Endothelial cell of umbilical vein (primary cell): ENCODE measurements around the gene HYAL3. TPM values are rescaled to one million over a fixed set of nuclear protein-coding genes. Genes with fewer than 3 reads are reported as not detected.

Experiments used
- BruUV-seq: library from RNA; stranded (reverse); fragments of 400-500 nt; replicated peaks from 2 replicates; lab custom pipeline; 2021; lab: Mats Ljungman, UMichigan
- CTCF ChIA-PET: fragments of 300-600, 350-600 bp; sonication (Branson Sonifier 250); formaldehyde crosslinking; loops from one replicate; lab custom pipeline; 2021; ENCODE audit warnings: antibody characterized with exemption, inconsistent platforms; lab: Charles Lee
- POLR2A ChIA-PET: fragments of 300-600, 350-600 bp; sonication (Branson Sonifier 250); formaldehyde crosslinking; loops from one replicate; lab custom pipeline; 2021; ENCODE audit warnings: antibody characterized with exemption, inconsistent platforms; lab: Charles Lee
- DNase-seq: peaks from one replicate; pipeline ENCODE4 v3.0.0-alpha.2; 2011; ENCODE audit warnings: low read depth, low spot score
- FAIRE-seq: peaks from 2 replicates; lab custom pipeline; 2011; peaks lifted over from hg19 to GRCh38; lab: Jason Lieb, UNC
- H2AFZ ChIP-seq: 2 replicates; pipeline ENCODE4 v1.6.0; 2012; ENCODE audit warnings: low read depth, low read length, control low read depth, inconsistent platforms
- H3K27ac ChIP-seq: 2 replicates; pipeline ENCODE4 v1.5.1; 2011; ENCODE audit warnings: low read depth, mild to moderate bottlenecking, control low read depth, low read length, moderate library complexity; ENCODE audit not compliant: insufficient read depth
- H3K27me3 ChIP-seq, 2 experiments: 2 replicates each; pipeline versions ENCODE4 v1.6.0 to v1.6.1; 2011; ENCODE audit warnings: low read length in 2 of 2, mixed read lengths in 1 of 2; ENCODE audit not compliant: control insufficient read depth in 2 of 2, insufficient read depth in 2 of 2
- H3K36me3 ChIP-seq, 2 experiments: 2 replicates in 1 of 2; 3 replicates in 1 of 2; pipeline ENCODE4 v1.5.1; 2011; ENCODE audit warnings: low read length in 2 of 2, mild to moderate bottlenecking in 1 of 2, moderate library complexity in 1 of 2; ENCODE audit not compliant: control insufficient read depth in 2 of 2, insufficient read depth in 2 of 2; ENCODE audit errors: extremely low read depth in 1 of 2
- H3K4me1 ChIP-seq: 3 replicates; pipeline ENCODE4 v1.5.1; 2011; ENCODE audit warnings: mild to moderate bottlenecking, low read length; ENCODE audit not compliant: control insufficient read depth, insufficient read depth; ENCODE audit errors: extremely low read depth
- H3K4me2 ChIP-seq: 2 replicates; pipeline ENCODE4 v1.6.1; 2011; ENCODE audit warnings: low read length, control low read depth, mixed read lengths; ENCODE audit not compliant: insufficient read depth
- H3K4me3 ChIP-seq, 3 experiments: fragments of 200-600 bp in 1 of 3; sonication (generic), shearing (Covaris generic) in 1 of 3; replicated peaks in 1 of 3; 2 replicates each; pipeline ENCODE4 v1.5.1; 2011 to 2016; ENCODE audit warnings: control low read depth in 3 of 3, low read length in 3 of 3, mild to moderate bottlenecking in 2 of 3, inconsistent platforms in 1 of 3, low read depth in 1 of 3, moderate library complexity in 1 of 3; ENCODE audit not compliant: insufficient read depth in 1 of 3
- H3K79me2 ChIP-seq: 2 replicates; pipeline ENCODE4 v1.6.0; 2012; ENCODE audit warnings: low read length, inconsistent platforms; ENCODE audit not compliant: control insufficient read depth, insufficient read depth
- H3K9ac ChIP-seq: replicated peaks from 2 replicates; pipeline ENCODE3; 2011; ENCODE audit warnings: low read length, control low read depth; ENCODE audit not compliant: insufficient read depth; ENCODE audit errors: extremely low read depth
- H3K9me1 ChIP-seq: replicated peaks from 3 replicates; pipeline ENCODE4 v1.6.0; 2011; ENCODE audit warnings: mild to moderate bottlenecking, low read length; ENCODE audit not compliant: control insufficient read depth, insufficient read depth; ENCODE audit errors: extremely low read depth
- H3K9me3 ChIP-seq: replicated peaks from 2 replicates; pipeline ENCODE4 v1.5.1; 2012; ENCODE audit warnings: low read length, inconsistent platforms; ENCODE audit not compliant: control insufficient read depth, insufficient read depth
- H4K20me1 ChIP-seq: replicated peaks from 2 replicates; pipeline ENCODE3; 2011; ENCODE audit warnings: mild to moderate bottlenecking, low read length; ENCODE audit not compliant: control insufficient read depth, insufficient read depth; ENCODE audit errors: extremely low read depth
- JUN ChIP-seq: IDR thresholded peaks from 2 replicates; pipeline ENCODE4 v1.6.1; 2011; ENCODE audit warnings: borderline replicate concordance, low read depth; ENCODE audit not compliant: insufficient read length, insufficient read depth
- POLR2AphosphoS5 ChIP-seq: IDR thresholded peaks from 2 replicates; pipeline ENCODE4 v1.6.1; 2012; ENCODE audit warnings: low read depth, mild to moderate bottlenecking, control low read depth, low read length, moderate library complexity; ENCODE audit not compliant: insufficient read depth
- dilution Hi-C: fragments of 300-500 bp; cut with MboI; formaldehyde crosslinking; loops from one replicate; pipeline ENCODE4 v1.15.0; 2019; ENCODE audit warnings: low sequenced_read_pairs; ENCODE audit not compliant: extremely low pct_ligation_motif_present
- intact Hi-C: fragments of 100-400 bp; cut with micrococcal nuclease; formaldehyde crosslinking; loops from one replicate; pipeline ENCODE4 v1.10.0; 2022
- polyA plus RNA-seq, 4 experiments: library from polyadenylated mRNA; depleted of rRNA in 3 of 4; stranded (reverse) in 3 of 4; unstranded in 1 of 4; fragments of >200 nt; gene quantifications; 2 replicates each; pipeline versions ENCODE4 v1.2.1 to v1.2.3, GENCODE V29; 2011 to 2012; ENCODE audit warnings: missing spikeins in 1 of 4
- total RNA-seq: library from RNA; stranded (reverse); gene quantifications from 2 replicates; pipeline ENCODE4 v1.2.3, GENCODE V29; 2021

HYAL3 gene
- total and polyA plus RNA-seq, 2 donors (not counting 3 experiments of a cell fraction or from before 2014, with no cell fraction given): 4.8 to 11.5 TPM

DNA sequence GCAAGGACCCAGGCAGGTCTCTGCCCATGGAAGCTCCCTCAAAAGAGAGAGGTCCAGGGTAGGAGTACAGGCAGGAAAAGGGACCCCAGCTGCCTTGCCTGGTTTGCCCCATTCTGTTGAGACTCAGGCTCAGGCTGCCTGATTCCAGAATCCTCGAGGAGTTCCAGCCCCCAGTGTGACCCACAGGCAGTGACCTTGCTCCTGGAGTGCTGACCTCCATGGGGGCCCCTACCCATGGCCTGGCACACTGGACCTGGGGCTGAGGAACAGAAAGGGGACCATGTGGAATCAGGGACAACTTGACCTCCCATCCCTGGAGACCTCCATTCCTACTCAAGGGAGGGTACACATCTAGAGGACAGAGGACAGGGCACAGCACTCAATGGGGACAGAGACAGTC, 33.6 kb downstream of the HYAL3 start:
- Histone ChIP-seq H3K9me1 (no peaks in the 10 kb centered on the region), H3K27me3 (peaks cover 3 to 6% of the 10 kb centered on the region in 2 experiments), H3K4me1 (peaks cover 4% of the 10 kb centered on the region), H3K4me2 (no peak overlapping the region), H3K9me3 (no peaks in the 10 kb centered on the region), H2AFZ (no peak overlapping the region), H3K9ac (no peak overlapping the region), H3K27ac (no peak overlapping the region), H3K4me3 (no peak overlapping the region), H4K20me1 (no peaks in the 10 kb centered on the region), H3K36me3 (no peaks in the 10 kb centered on the region), H3K79me2 (no peaks in the 10 kb centered on the region)
- ChIA-PET POLR2A (no interaction called here), CTCF (interaction anchor here (1.8 kb wide), 1 partner anchor 19 kb away, joined by 6 read pairs; no protein-coding TSS in a partner anchor)
- no TSS peak for BruUV-seq
- intact Hi-C loops: loop anchor here (10.0 kb wide), 1 partner anchor 141 kb away; no protein-coding TSS in a partner anchor
- FAIRE-seq (no peak), DNase-seq (no peak)
- TF ChIP-seq POLR2AphosphoS5: no peak
- dilution Hi-C loops: no loop called here

DNA sequence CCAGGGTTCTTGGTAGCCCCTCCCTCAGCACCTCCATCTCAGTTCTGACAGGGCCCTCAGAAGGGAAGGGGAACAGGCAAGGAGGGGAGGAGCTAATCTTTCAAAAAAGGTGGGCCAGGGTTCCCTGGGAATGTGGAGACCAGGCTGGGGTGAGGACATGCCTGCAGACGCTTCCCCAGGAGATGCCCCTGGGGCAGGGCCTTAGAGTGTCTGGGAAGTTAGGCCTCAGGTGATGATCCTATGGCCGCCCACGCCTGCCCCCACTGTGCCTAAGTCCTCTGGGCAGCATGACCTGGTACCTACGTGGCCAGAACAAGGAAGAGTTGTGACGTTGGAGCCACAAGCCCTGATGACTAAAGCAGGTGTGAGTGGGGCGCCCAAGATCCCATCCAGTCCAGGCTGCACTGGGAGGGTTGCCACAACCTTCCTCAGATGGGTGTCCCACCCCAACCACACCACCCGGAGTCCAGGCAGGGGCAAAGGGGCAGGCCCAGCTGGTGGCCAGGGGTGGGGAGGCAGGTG, 34.2 kb downstream of the HYAL3 start:
- Histone ChIP-seq H2AFZ (no peak overlapping the region), H3K9ac (no peak overlapping the region), H3K79me2 (no peaks in the 10 kb centered on the region), H3K4me3 (no peak overlapping the region), H3K4me1 (peaks cover 8% of the 10 kb centered on the region), H3K9me1 (no peaks in the 10 kb centered on the region), H4K20me1 (no peaks in the 10 kb centered on the region), H3K27ac (no peak overlapping the region), H3K4me2 (no peak overlapping the region), H3K9me3 (no peaks in the 10 kb centered on the region), H3K36me3 (no peaks in the 10 kb centered on the region), H3K27me3 (peaks cover 3 to 6% of the 10 kb centered on the region in 2 experiments)
- FAIRE-seq (no peak), DNase-seq (no peak)
- dilution Hi-C loops: no loop called here
- POLR2A ChIA-PET: interaction anchor here (2.4 kb wide), 1 partner anchor 29 kb away, joined by 14 read pairs; the partner anchor contains the start of gene GNAI2
- CTCF ChIA-PET: interaction anchor here (0.8 to 1.1 kb wide), 2 partner anchors 9 to 39 kb away, joined by 3 to 6 read pairs; no protein-coding TSS in a partner anchor
- TF ChIP-seq POLR2AphosphoS5: no peak
- TF ChIP-seq JUN: no peak
- intact Hi-C loops: loop anchor here (10.0 kb wide), 1 partner anchor 140 kb away; no protein-coding TSS in a partner anchor
- BruUV-seq: no TSS peak
